Gastroesophageal sphincter (tissue), 3 donors: ENCODE results near the gene AIF1.

Experiments used
- EP300 ChIP-seq: sonication (generic); formaldehyde crosslinking; IDR thresholded peaks from one replicate; pipeline ENCODE4 v1.6.1; 2017; ENCODE audit warnings: antibody characterized with exemption, mild to moderate bottlenecking
- POLR2A ChIP-seq, 2 donors: fragments of 450-650 bp; IDR thresholded peaks; one replicate each; pipeline ENCODE4 v1.6.1; 2017; ENCODE audit warnings: antibody characterized with exemption in 2 of 2, mild to moderate bottlenecking in 2 of 2, moderate library complexity in 1 of 2
- POLR2AphosphoS5 ChIP-seq: sonication (generic); formaldehyde crosslinking; IDR thresholded peaks from one replicate; pipeline ENCODE4 v1.6.1; 2017; ENCODE audit warnings: antibody characterized with exemption
- TF ChIP-seq, protein P1 (sequence below), 4 experiments: fragments of 200-600 bp in 2 of 4; fragments of 450-650 bp in 2 of 4; sonication (generic) in 1 of 4; IDR thresholded peaks; one replicate each; pipeline ENCODE4 v1.5.1; 2017 to 2019; ENCODE audit warnings: antibody characterized with exemption in 4 of 4, mild to moderate bottlenecking in 2 of 4, moderate library complexity in 2 of 4

DNA sequence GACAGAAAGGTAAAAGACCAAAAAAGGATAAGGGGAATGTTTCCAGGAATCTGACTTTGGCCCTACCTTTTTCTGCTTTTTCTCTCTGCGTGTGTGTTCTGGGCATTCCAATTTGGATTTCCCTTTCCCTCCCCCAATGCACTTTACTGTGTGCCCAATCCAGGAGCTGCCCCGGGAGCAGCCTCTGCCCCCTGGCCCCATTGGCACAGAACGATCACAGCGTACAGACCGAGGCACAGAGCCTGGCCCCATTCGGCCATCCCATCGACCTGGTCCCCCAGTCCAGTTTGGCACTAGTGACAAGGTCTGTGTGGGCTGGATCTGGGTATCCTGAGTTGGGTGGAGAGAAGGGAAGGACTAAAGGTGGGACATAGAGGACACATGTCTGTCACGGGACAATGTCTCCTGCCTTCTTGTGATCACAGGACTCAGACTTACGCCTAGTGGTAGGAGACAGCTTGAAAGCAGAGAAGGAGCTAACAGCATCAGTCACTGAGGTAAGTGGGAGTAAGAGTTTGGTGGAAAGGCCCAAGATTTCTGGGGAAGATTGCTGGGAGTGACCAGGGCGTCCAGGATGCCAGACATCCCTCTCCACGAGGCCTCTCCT lies 20.0 kb downstream of the AIF1 start:
- TF ChIP-seq, protein P1, sequence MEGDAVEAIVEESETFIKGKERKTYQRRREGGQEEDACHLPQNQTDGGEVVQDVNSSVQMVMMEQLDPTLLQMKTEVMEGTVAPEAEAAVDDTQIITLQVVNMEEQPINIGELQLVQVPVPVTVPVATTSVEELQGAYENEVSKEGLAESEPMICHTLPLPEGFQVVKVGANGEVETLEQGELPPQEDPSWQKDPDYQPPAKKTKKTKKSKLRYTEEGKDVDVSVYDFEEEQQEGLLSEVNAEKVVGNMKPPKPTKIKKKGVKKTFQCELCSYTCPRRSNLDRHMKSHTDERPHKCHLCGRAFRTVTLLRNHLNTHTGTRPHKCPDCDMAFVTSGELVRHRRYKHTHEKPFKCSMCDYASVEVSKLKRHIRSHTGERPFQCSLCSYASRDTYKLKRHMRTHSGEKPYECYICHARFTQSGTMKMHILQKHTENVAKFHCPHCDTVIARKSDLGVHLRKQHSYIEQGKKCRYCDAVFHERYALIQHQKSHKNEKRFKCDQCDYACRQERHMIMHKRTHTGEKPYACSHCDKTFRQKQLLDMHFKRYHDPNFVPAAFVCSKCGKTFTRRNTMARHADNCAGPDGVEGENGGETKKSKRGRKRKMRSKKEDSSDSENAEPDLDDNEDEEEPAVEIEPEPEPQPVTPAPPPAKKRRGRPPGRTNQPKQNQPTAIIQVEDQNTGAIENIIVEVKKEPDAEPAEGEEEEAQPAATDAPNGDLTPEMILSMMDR (IDR thresholded peaks at IDR 0.05): no peak
- no peak for TF ChIP-seq POLR2A (IDR thresholded peaks at IDR 0.05)
- TF ChIP-seq POLR2AphosphoS5: no peak
- no peak for TF ChIP-seq EP300
